Liver (tissue), 9 donors: ENCODE data around the gene CHRDL2. TPM values are rescaled to one million over a fixed set of nuclear protein-coding genes. Genes with fewer than 3 reads are reported as not detected.

Source experiments
- DNase-seq: peaks from one replicate; pipeline ENCODE4 v3.0.0-alpha.2; 2017; ENCODE audit warnings: low spot score
- H3K27ac ChIP-seq, 2 donors: one replicate each; pipeline ENCODE4 v1.7.0; 2013; ENCODE audit warnings: inconsistent platforms in 2 of 2, low read length in 2 of 2, control low read depth in 1 of 2, low read depth in 1 of 2, mild to moderate bottlenecking in 1 of 2
- H3K27me3 ChIP-seq, 4 donors: one replicate each; pipeline versions ENCODE4 v1.6.1 to v1.7.0; 2013; ENCODE audit warnings: low read length in 3 of 4, inconsistent platforms in 1 of 4, mild to moderate bottlenecking in 1 of 4, moderate library complexity in 1 of 4; ENCODE audit not compliant: control insufficient read depth in 4 of 4, insufficient read depth in 4 of 4
- H3K36me3 ChIP-seq, 4 donors: one replicate each; pipeline versions ENCODE4 v1.6.1 to v1.7.0; 2013; ENCODE audit warnings: low read length in 3 of 4, mild to moderate bottlenecking in 3 of 4, low read depth in 1 of 4, moderate library complexity in 1 of 4; ENCODE audit not compliant: control insufficient read depth in 4 of 4, insufficient read depth in 3 of 4
- H3K4me1 ChIP-seq, 4 donors: one replicate each; pipeline versions ENCODE4 v1.6.1 to v1.7.0; 2013; ENCODE audit warnings: low read length in 3 of 4, mild to moderate bottlenecking in 3 of 4, moderate library complexity in 1 of 4; ENCODE audit not compliant: control insufficient read depth in 4 of 4, insufficient read depth in 4 of 4
- H3K4me3 ChIP-seq, 3 donors: one replicate each; pipeline versions ENCODE4 v1.6.1 to v1.7.0; 2013; ENCODE audit warnings: low read length in 3 of 3, control low read depth in 1 of 3, low read depth in 1 of 3, mild to moderate bottlenecking in 1 of 3
- H3K9ac ChIP-seq, 2 donors: one replicate each; pipeline ENCODE4 v1.7.0; 2013; ENCODE audit warnings: low read length in 2 of 2, mild to moderate bottlenecking in 2 of 2, moderate library complexity in 2 of 2, control low read depth in 1 of 2, low read depth in 1 of 2
- H3K9me3 ChIP-seq, 4 donors: one replicate each; pipeline versions ENCODE4 v1.6.1 to v1.7.0; 2013; ENCODE audit warnings: low read length in 3 of 4; ENCODE audit not compliant: control insufficient read depth in 4 of 4
- ATF3 ChIP-seq: IDR thresholded peaks from 2 replicates; pipeline ENCODE4 v1.6.1; 2016; ENCODE audit warnings: antibody characterized with exemption
- CTCF ChIP-seq: fragments of 150-350 bp; IDR thresholded peaks from 2 replicates; pipeline ENCODE4 v1.5.1; 2017; ENCODE audit warnings: improper control_type of control experiment, low read depth, low read length; ENCODE audit not compliant: missing input control
- EGR1 ChIP-seq, 2 donors: IDR thresholded peaks; 2 replicates each; pipeline ENCODE4 v1.6.1; 2016 to 2018; ENCODE audit warnings: antibody characterized with exemption in 2 of 2, low read depth in 2 of 2
- FOXA1 ChIP-seq: IDR thresholded peaks from 2 replicates; pipeline ENCODE4 v1.6.1; 2016; ENCODE audit warnings: antibody characterized with exemption
- FOXA2 ChIP-seq: IDR thresholded peaks from 2 replicates; pipeline ENCODE4 v1.6.1; 2016; ENCODE audit warnings: antibody characterized with exemption
- GABPA ChIP-seq, 2 donors: IDR thresholded peaks in 1 of 2; conservative IDR thresholded peaks in 1 of 2; 2 replicates each; pipeline ENCODE4 v1.6.1; 2016; ENCODE audit warnings: antibody characterized with exemption in 2 of 2, mild to moderate bottlenecking in 1 of 2, moderate library complexity in 1 of 2
- HNF4A ChIP-seq, 2 donors: conservative IDR thresholded peaks; 2 replicates each; pipeline ENCODE4 v1.6.1; 2016; ENCODE audit warnings: antibody characterized with exemption in 2 of 2, mild to moderate bottlenecking in 2 of 2
- HNF4G ChIP-seq: IDR thresholded peaks from 2 replicates; pipeline ENCODE4 v1.6.1; 2016; ENCODE audit warnings: antibody characterized with exemption
- JUND ChIP-seq, 2 donors: IDR thresholded peaks; 2 replicates each; pipeline ENCODE4 v1.6.1; 2016; ENCODE audit warnings: antibody characterized with exemption in 2 of 2
- MAX ChIP-seq: IDR thresholded peaks from 2 replicates; pipeline ENCODE4 v1.6.1; 2016; ENCODE audit warnings: antibody characterized with exemption
- NR2F2 ChIP-seq: IDR thresholded peaks from 2 replicates; pipeline ENCODE4 v1.6.1; 2016; ENCODE audit warnings: antibody characterized with exemption
- RAD21 ChIP-seq, 2 donors: IDR thresholded peaks; 2 replicates each; pipeline ENCODE4 v1.6.1; 2016; ENCODE audit warnings: antibody characterized with exemption in 2 of 2, mild to moderate bottlenecking in 2 of 2
- REST ChIP-seq: IDR thresholded peaks from 2 replicates; pipeline ENCODE4 v1.6.1; 2016; ENCODE audit warnings: antibody characterized with exemption, mild to moderate bottlenecking
- RXRA ChIP-seq, 2 donors: IDR thresholded peaks; 2 replicates each; pipeline ENCODE4 v1.6.1; 2017 to 2018; ENCODE audit warnings: antibody characterized with exemption in 2 of 2, mild to moderate bottlenecking in 1 of 2
- SP1 ChIP-seq: IDR thresholded peaks from 2 replicates; pipeline ENCODE4 v1.6.1; 2018; ENCODE audit warnings: antibody characterized with exemption, mild to moderate bottlenecking
- TAF1 ChIP-seq: conservative IDR thresholded peaks from 2 replicates; pipeline ENCODE4 v1.6.1; 2016; ENCODE audit warnings: antibody characterized with exemption, mild to moderate bottlenecking
- YY1 ChIP-seq: IDR thresholded peaks from 2 replicates; pipeline ENCODE4 v1.6.1; 2016; ENCODE audit warnings: antibody characterized with exemption, mild to moderate bottlenecking
- ZBTB33 ChIP-seq: IDR thresholded peaks from 2 replicates; pipeline ENCODE4 v1.6.1; 2016; ENCODE audit warnings: antibody characterized with exemption
- WGBS: extraction: QIAGEN DNeasy Blood & Tissue Kit; methylation state at CpG from one replicate; pipeline ENCODE4 v1.1.7; 2013; 5-methylcytosine and 5-hydroxymethylcytosine counted together
- polyA plus RNA-seq, 2 donors: library from polyadenylated mRNA; stranded (reverse) in 1 of 2; unstranded in 1 of 2; fragments of 200-250 nt in 1 of 2; fragments of >200 nt in 1 of 2; fragmentation: Nextera tagmentation in 1 of 2; extraction: Ambion mirVana in 1 of 2; gene quantifications; one replicate each; pipeline versions ENCODE4 v1.2.1 to v1.2.3, GENCODE V29; 2013 to 2015
- total RNA-seq, 2 donors: library from RNA; depleted of rRNA; stranded (reverse); fragments of >200 nt; gene quantifications; one replicate each; pipeline ENCODE4 v1.2.3, GENCODE V29; 2014
- donor health status: healthy.
- donor health status: healthy.
- donor health status: healthy.
- donor health status: healthy.
- donor health status: healthy.

CHRDL2 gene
- total and polyA plus RNA-seq, 4 donors = 1.8 to 19.0 (median 15.8) TPM; not detected in 1

- no peak for DNase-seq
- H3K36me3 ChIP-seq = no peaks in the 10 kb centered on the region
- H3K9me3 ChIP-seq = no peaks in the 10 kb centered on the region
- H3K27me3 ChIP-seq = no peaks in the 10 kb centered on the region
- WGBS = 90% methylated on average over 7 of the region's 7 CpGs
- TF ChIP-seq REST (no peak), ATF3 (no peak), HNF4A (conservative IDR thresholded peaks at IDR 0.05) (no peak), YY1 (no peak), GABPA (IDR thresholded peaks at IDR 0.05 in 1 of 2, conservative IDR thresholded peaks at IDR 0.05 in 1 of 2) (no peak), CTCF (no peak), FOXA1 (no peak), JUND (IDR thresholded peaks at IDR 0.05) (no peak), ZBTB33 (no peak), HNF4G (no peak), TAF1 (no peak), RAD21 (IDR thresholded peaks at IDR 0.05) (no peak), SP1 (no peak), NR2F2 (no peak), MAX (no peak), RXRA (IDR thresholded peaks at IDR 0.05) (no peak), EGR1 (IDR thresholded peaks at IDR 0.05; ENCODE audit: low read depth in 2 of 2) (no peak), FOXA2 (no peak)
- no peak overlapping the region for H3K9ac ChIP-seq
- H3K4me1 ChIP-seq = no peaks in the 10 kb centered on the region
- no peak overlapping the region for H3K27ac ChIP-seq
- no peak overlapping the region for H3K4me3 ChIP-seq
Observed at GRCh38 chr11:74714904-74715303, 16.3 kb downstream of the CHRDL2 start.
